CD14-positive monocyte (primary cell): ENCODE results near the gene HINT3. TPM values are rescaled to one million over a fixed set of nuclear protein-coding genes. Genes with fewer than 3 reads are reported as not detected.
A peak's percentile ranks its signal among the peaks of the same experiment; 100 is the strongest.

ENCODE experiments used
- DNase-seq, 3 donors: peaks; one replicate each; pipeline ENCODE4 v3.0.0-alpha.2; 2011 to 2022
- H2AFZ ChIP-seq: 2 replicates; pipeline ENCODE4 v1.6.0; 2012; ENCODE audit warnings: mild to moderate bottlenecking, low read depth, low read length, inconsistent platforms; ENCODE audit not compliant: insufficient read depth, poor library complexity, severe bottlenecking
- H3K27ac ChIP-seq, 2 donors: 1 replicate in 1 of 2; 2 replicates in 1 of 2; pipeline ENCODE4 v1.5.1; 2012 to 2013; ENCODE audit warnings: low read length in 2 of 2, control low read depth in 1 of 2, inconsistent platforms in 1 of 2, low read depth in 1 of 2, mild to moderate bottlenecking in 1 of 2
- H3K27me3 ChIP-seq, 2 donors: one replicate each; pipeline versions ENCODE4 v1.6.0 to v1.6.1; 2011 to 2013; ENCODE audit warnings: low read length in 2 of 2; ENCODE audit not compliant: control insufficient read depth in 2 of 2, insufficient read depth in 2 of 2
- H3K36me3 ChIP-seq, 2 donors: replicated peaks in 1 of 2; 1 replicate in 1 of 2; 2 replicates in 1 of 2; pipeline versions ENCODE4 v1.5.1 to v1.6.1; 2012 to 2013; ENCODE audit warnings: low read length in 2 of 2, control low read depth in 1 of 2, inconsistent platforms in 1 of 2, mild to moderate bottlenecking in 1 of 2; ENCODE audit not compliant: insufficient read depth in 2 of 2, control insufficient read depth in 1 of 2
- H3K4me1 ChIP-seq, 2 donors: 1 replicate in 1 of 2; 2 replicates in 1 of 2; pipeline versions ENCODE4 v1.5.1 to v1.6.1; 2012 to 2013; ENCODE audit warnings: low read length in 2 of 2, control low read depth in 1 of 2, inconsistent platforms in 1 of 2, mild to moderate bottlenecking in 1 of 2, moderate library complexity in 1 of 2; ENCODE audit not compliant: insufficient read depth in 2 of 2, control insufficient read depth in 1 of 2
- H3K4me2 ChIP-seq: replicated peaks from 2 replicates; pipeline ENCODE3; 2012; ENCODE audit warnings: low read length, moderate library complexity, mild to moderate bottlenecking; ENCODE audit not compliant: poor library complexity, severe bottlenecking; ENCODE audit errors: extremely low read depth
- H3K4me3 ChIP-seq, 3 experiments: fragments of 200-600 bp in 1 of 3; sonication (generic) in 1 of 3; replicated peaks in 1 of 3; 1 replicate in 2 of 3; 2 replicates in 1 of 3; pipeline ENCODE4 v1.5.1; 2011 to 2013; ENCODE audit warnings: low read length in 3 of 3, mild to moderate bottlenecking in 3 of 3, control low read depth in 2 of 3, low read depth in 2 of 3, inconsistent platforms in 1 of 3, moderate library complexity in 1 of 3
- H3K79me2 ChIP-seq: 2 replicates; pipeline ENCODE4 v1.6.0; 2012; ENCODE audit warnings: mild to moderate bottlenecking, control low read depth, inconsistent platforms, low read length, moderate library complexity; ENCODE audit not compliant: insufficient read depth
- H3K9ac ChIP-seq: 2 replicates; pipeline ENCODE4 v1.6.0; 2017; ENCODE audit warnings: low read length, mild to moderate bottlenecking; ENCODE audit not compliant: insufficient read depth, poor library complexity, severe bottlenecking
- H3K9me3 ChIP-seq, 2 donors: replicated peaks in 1 of 2; 1 replicate in 1 of 2; 2 replicates in 1 of 2; pipeline versions ENCODE4 v1.5.1 to v1.6.1; 2012 to 2013; ENCODE audit warnings: low read length in 2 of 2, control low read depth in 1 of 2; ENCODE audit not compliant: control insufficient read depth in 1 of 2, insufficient read depth in 1 of 2
- H4K20me1 ChIP-seq: 2 replicates; pipeline ENCODE4 v1.6.0; 2012; ENCODE audit warnings: mild to moderate bottlenecking, low read length, control low read depth, moderate library complexity; ENCODE audit not compliant: insufficient read depth
- H3K27ac Mint-ChIP-seq, 7 donors: one replicate each; pipeline ENCODE4 v1.8.0; 2020; ENCODE audit warnings: mild to moderate bottlenecking in 7 of 7, mixed read lengths in 7 of 7, moderate library complexity in 6 of 7, inconsistent platforms in 2 of 7
- H3K27me3 Mint-ChIP-seq, 3 donors: one replicate each; pipeline ENCODE4 v1.8.0; 2021 to 2022; ENCODE audit warnings: low read depth in 3 of 3, mild to moderate bottlenecking in 3 of 3, mixed read lengths in 3 of 3, moderate library complexity in 3 of 3, inconsistent platforms in 1 of 3
- H3K36me3 Mint-ChIP-seq, 2 donors: one replicate each; pipeline ENCODE4 v1.8.0; 2020; ENCODE audit warnings: mixed read lengths in 2 of 2, inconsistent platforms in 1 of 2, mild to moderate bottlenecking in 1 of 2
- H3K4me1 Mint-ChIP-seq: one replicate; pipeline ENCODE4 v1.8.0; 2020; ENCODE audit warnings: mild to moderate bottlenecking, mixed read lengths
- H3K4me3 Mint-ChIP-seq, 2 donors: one replicate each; pipeline ENCODE4 v1.8.0; 2020; ENCODE audit warnings: mild to moderate bottlenecking in 2 of 2, mixed read lengths in 2 of 2, moderate library complexity in 1 of 2
- H3K9me3 Mint-ChIP-seq, 7 donors: one replicate each; pipeline ENCODE4 v1.8.0; 2020 to 2022; ENCODE audit warnings: mixed read lengths in 7 of 7, mild to moderate bottlenecking in 6 of 7, moderate library complexity in 6 of 7, inconsistent platforms in 2 of 7
- WGBS: methylation state at CpG from one replicate; pipeline ENCODE4 v1.1.5; 2013; ENCODE audit warnings: missing lambda C conversion rate; ENCODE audit not compliant: insufficient coverage; 5-methylcytosine and 5-hydroxymethylcytosine counted together
- intact Hi-C, 2 donors: fragments of 100-400 bp; cut with micrococcal nuclease; formaldehyde crosslinking; loops; one replicate each; pipeline versions ENCODE4 v1.15.0 to v1.15.1; 2023
- polyA plus RNA-seq, 3 donors: library from polyadenylated mRNA; depleted of rRNA in 1 of 3; unstranded in 2 of 3; stranded (reverse) in 1 of 3; fragments of 300-500 nt in 2 of 3; fragments of >200 nt in 1 of 3; fragmentation: Illumina TruSeq in 2 of 3; gene quantifications; 1 replicate in 2 of 3; 2 replicates in 1 of 3; pipeline ENCODE4 v1.2.3, GENCODE V29; 2012 to 2021
- TF ChIP-seq, protein P1 (sequence below): fragments of 200-600 bp; IDR thresholded peaks from one replicate; pipeline ENCODE4 v1.8.0; 2022; ENCODE audit warnings: antibody characterized with exemption, mild to moderate bottlenecking

The HINT3 gene
- polyA plus RNA-seq, 3 donors: 5.3 to 18.0 (median 12.3) TPM

DNA sequence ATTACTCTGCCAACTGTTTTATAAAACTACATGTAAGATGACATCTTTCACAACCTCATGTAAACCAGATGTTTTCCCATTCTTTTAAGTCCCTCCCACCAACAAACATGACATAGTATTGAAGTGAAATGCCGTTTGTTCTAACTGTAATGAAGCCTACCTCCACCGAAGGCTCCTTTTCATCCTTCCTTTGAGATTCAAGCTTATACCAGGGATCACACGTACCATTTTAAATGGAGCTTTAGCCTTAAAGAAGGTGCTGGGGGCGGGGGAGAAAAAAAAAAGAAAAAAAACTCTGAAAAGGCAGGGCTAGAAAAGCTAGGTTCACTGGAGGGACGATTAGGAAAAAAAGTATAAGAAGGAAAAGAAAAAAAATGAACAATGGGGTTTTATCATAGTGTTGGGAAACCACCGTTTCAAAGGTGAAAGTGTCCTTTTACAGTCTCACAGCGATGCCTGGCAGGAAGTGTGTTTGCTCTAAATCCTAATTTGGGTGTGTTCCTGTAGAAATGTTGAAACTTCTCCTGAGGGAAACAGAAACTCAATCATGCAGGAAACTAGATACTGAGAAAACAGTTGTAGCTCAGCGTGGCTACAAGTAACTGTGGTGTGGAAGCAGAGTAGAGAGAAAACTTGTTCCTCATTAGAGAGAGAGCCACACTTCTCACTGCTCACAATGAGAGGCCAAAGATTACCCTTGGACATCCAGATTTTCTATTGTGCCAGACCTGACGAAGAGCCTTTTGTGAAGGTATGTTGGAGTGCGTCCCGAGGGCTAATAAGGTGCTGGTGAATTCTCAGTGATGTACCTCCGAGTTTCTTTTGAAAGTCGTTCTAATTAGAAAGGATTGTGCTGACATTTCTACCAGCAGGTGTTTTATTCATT, 37.6 kb upstream of the HINT3 start:
- Histone ChIP-seq H3K9ac (peak overlapping the region; percentile 49), H2AFZ (peak overlapping the region; percentile 66), H3K4me3 (peak overlapping the region; percentile 33 to 67 (median 67)), H3K4me1 (peaks cover 28 to 38% of the 10 kb centered on the region in 2 donors), H4K20me1 (no peaks in the 10 kb centered on the region), H3K36me3 (peaks cover 28 to 59% of the 10 kb centered on the region in 2 donors), H3K27me3 (no peaks in the 10 kb centered on the region), H3K9me3 (no peaks in the 10 kb centered on the region), H3K27ac (peak overlapping the region; percentile 43 to 81), H3K79me2 (peaks cover 16% of the 10 kb centered on the region), H3K4me2 (peak overlapping the region; percentile 70)
- H3K27ac Mint-ChIP-seq: peak overlapping the region; percentile 90 to 97 (median 95)
- H3K4me3 Mint-ChIP-seq: peak overlapping the region; percentile 79 to 89
- H3K27me3 Mint-ChIP-seq: no peaks in the 10 kb centered on the region
- H3K36me3 Mint-ChIP-seq: peaks cover 56 to 57% of the 10 kb centered on the region in 2 donors
- intact Hi-C loops: loop anchor here in 1 of 2 donors (5.0 kb wide), 1 partner anchor 38 kb away; the partner anchor contains the start of gene HINT3
- WGBS: 0% methylated on average over 3 of the region's 13 CpGs
- peaks cover 44% of the 10 kb centered on the region for H3K4me1 Mint-ChIP-seq
- TF ChIP-seq, protein P1, sequence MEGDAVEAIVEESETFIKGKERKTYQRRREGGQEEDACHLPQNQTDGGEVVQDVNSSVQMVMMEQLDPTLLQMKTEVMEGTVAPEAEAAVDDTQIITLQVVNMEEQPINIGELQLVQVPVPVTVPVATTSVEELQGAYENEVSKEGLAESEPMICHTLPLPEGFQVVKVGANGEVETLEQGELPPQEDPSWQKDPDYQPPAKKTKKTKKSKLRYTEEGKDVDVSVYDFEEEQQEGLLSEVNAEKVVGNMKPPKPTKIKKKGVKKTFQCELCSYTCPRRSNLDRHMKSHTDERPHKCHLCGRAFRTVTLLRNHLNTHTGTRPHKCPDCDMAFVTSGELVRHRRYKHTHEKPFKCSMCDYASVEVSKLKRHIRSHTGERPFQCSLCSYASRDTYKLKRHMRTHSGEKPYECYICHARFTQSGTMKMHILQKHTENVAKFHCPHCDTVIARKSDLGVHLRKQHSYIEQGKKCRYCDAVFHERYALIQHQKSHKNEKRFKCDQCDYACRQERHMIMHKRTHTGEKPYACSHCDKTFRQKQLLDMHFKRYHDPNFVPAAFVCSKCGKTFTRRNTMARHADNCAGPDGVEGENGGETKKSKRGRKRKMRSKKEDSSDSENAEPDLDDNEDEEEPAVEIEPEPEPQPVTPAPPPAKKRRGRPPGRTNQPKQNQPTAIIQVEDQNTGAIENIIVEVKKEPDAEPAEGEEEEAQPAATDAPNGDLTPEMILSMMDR: no peak
- DNase-seq: peak; percentile 75 to 90 (median 75)
- H3K9me3 Mint-ChIP-seq: peaks cover 0 to 3% (median 0%) of the 10 kb centered on the region in 7 donors

DNA sequence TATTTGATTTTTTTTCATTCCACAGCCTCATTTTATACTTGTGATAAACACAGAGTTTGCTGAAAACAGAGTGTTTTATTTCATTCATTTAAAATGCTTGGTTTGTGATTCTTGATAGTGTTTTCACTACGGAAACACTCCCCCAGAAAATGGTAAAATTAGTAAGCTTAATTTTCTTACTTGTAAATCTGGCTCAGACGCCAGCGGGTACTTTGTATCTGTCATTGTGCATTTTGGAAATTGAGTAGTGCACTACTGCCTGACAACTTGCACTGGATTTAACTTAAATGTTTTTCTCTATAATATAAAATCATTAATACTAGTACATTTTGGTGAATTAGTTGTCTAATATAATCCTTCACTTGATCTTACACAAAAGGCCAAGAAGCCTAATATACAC, 37.0 kb upstream of the HINT3 start:
- H3K4me3 ChIP-seq: peak overlapping the region; percentile 33 to 67 (median 67)
- H3K79me2 ChIP-seq: peaks cover 16% of the 10 kb centered on the region
- peaks cover 28 to 60% of the 10 kb centered on the region in 2 donors for H3K36me3 ChIP-seq
- peak overlapping the region; percentile 49 for H3K9ac ChIP-seq
- H3K4me1 ChIP-seq: peaks cover 34 to 45% of the 10 kb centered on the region in 2 donors
- H3K27ac ChIP-seq: peak overlapping the region in 1 of 2 donors; percentile 81
- peak overlapping the region; percentile 79 to 89 for H3K4me3 Mint-ChIP-seq
- peaks cover 0 to 3% (median 0%) of the 10 kb centered on the region in 7 donors for H3K9me3 Mint-ChIP-seq
- no peaks in the 10 kb centered on the region for H3K27me3 ChIP-seq
- H3K9me3 ChIP-seq: no peaks in the 10 kb centered on the region
- peaks cover 56 to 57% of the 10 kb centered on the region in 2 donors for H3K36me3 Mint-ChIP-seq
- intact Hi-C loops: loop anchor here in 1 of 2 donors (5.0 kb wide), 1 partner anchor 38 kb away; the partner anchor contains the start of gene HINT3
- no CpG with 5 or more reads among the region's 3 CpGs for WGBS
- TF ChIP-seq, protein P1: no peak
- no peak for DNase-seq
- H4K20me1 ChIP-seq: no peaks in the 10 kb centered on the region
- H3K27me3 Mint-ChIP-seq: no peaks in the 10 kb centered on the region
- H2AFZ ChIP-seq: peak overlapping the region; percentile 66
- peak overlapping the region; percentile 90 to 97 (median 95) for H3K27ac Mint-ChIP-seq
- peak overlapping the region; percentile 70 for H3K4me2 ChIP-seq
- H3K4me1 Mint-ChIP-seq: peaks cover 51% of the 10 kb centered on the region
